Peyer's patch (tissue), 4 donors: Measurements from ENCODE around the gene HPX. TPM values are rescaled to one million over a fixed set of nuclear protein-coding genes. Genes with fewer than 3 reads are reported as not detected.
A peak's percentile ranks its signal among the peaks of the same experiment; 100 is the strongest.

Experiments
- DNase-seq, 3 donors: peaks; one replicate each; pipeline ENCODE4 v3.0.0-alpha.2; 2017 to 2019
- H3K27ac ChIP-seq, 4 donors: fragments of 200-600 bp; sonication (generic); one replicate each; pipeline ENCODE4 v1.5.1; 2016 to 2019
- H3K27me3 ChIP-seq, 2 donors: fragments of 200-600 bp; sonication (generic); one replicate each; pipeline ENCODE4 v1.5.1; 2019
- H3K36me3 ChIP-seq, 3 donors: fragments of 200-600 bp; sonication (generic); one replicate each; pipeline ENCODE4 v1.5.1; 2016 to 2019
- H3K4me1 ChIP-seq, 4 donors: fragments of 200-600 bp; sonication (generic); one replicate each; pipeline ENCODE4 v1.5.1; 2016 to 2019
- H3K4me3 ChIP-seq, 4 donors: fragments of 200-600 bp; sonication (generic); 1 replicate in 3 of 4; 2 replicates in 1 of 4; pipeline ENCODE4 v1.5.1; 2016 to 2019; ENCODE audit warnings: mild to moderate bottlenecking in 1 of 4
- H3K9me3 ChIP-seq, 4 donors: fragments of 200-600 bp; sonication (generic); one replicate each; pipeline ENCODE4 v1.5.1; 2016 to 2019; ENCODE audit warnings: mild to moderate bottlenecking in 1 of 4
- POLR2A ChIP-seq, 2 donors: fragments of 450-650 bp; IDR thresholded peaks; one replicate each; pipeline ENCODE4 v1.5.1; 2017; ENCODE audit warnings: antibody characterized with exemption in 2 of 2, mild to moderate bottlenecking in 2 of 2, moderate library complexity in 2 of 2
- total RNA-seq, 4 donors: library from RNA; depleted of rRNA; stranded (reverse); fragments of >200 nt; gene quantifications; one replicate each; pipeline ENCODE4 v1.1.0, GENCODE V29; 2016
- TF ChIP-seq, protein P1 (sequence below), 6 experiments: fragments of 450-650 bp in 4 of 6; fragments of 200-600 bp in 2 of 6; sonication (generic) in 1 of 6; IDR thresholded peaks; one replicate each; pipeline ENCODE4 v1.5.1; 2017 to 2019; ENCODE audit warnings: antibody characterized with exemption in 6 of 6, mild to moderate bottlenecking in 3 of 6, moderate library complexity in 1 of 6

The HPX gene
- total RNA-seq, 4 donors from 2014 or later: 2.2 to 10.1 (median 5.3) TPM; not detected in 1

- Histone ChIP-seq H3K36me3 (peaks cover 0 to 8% (median 0%) of the 10 kb centered on the region in 3 donors), H3K4me1 (peaks cover 0 to 15% (median 5%) of the 10 kb centered on the region in 4 donors), H3K27ac (peak overlapping the region; percentile 87 to 92 (median 90)), H3K9me3 (no peaks in the 10 kb centered on the region), H3K27me3 (no peaks in the 10 kb centered on the region), H3K4me3 (peak overlapping the region; percentile 71 to 88 (median 77))
- TF ChIP-seq, protein P1, sequence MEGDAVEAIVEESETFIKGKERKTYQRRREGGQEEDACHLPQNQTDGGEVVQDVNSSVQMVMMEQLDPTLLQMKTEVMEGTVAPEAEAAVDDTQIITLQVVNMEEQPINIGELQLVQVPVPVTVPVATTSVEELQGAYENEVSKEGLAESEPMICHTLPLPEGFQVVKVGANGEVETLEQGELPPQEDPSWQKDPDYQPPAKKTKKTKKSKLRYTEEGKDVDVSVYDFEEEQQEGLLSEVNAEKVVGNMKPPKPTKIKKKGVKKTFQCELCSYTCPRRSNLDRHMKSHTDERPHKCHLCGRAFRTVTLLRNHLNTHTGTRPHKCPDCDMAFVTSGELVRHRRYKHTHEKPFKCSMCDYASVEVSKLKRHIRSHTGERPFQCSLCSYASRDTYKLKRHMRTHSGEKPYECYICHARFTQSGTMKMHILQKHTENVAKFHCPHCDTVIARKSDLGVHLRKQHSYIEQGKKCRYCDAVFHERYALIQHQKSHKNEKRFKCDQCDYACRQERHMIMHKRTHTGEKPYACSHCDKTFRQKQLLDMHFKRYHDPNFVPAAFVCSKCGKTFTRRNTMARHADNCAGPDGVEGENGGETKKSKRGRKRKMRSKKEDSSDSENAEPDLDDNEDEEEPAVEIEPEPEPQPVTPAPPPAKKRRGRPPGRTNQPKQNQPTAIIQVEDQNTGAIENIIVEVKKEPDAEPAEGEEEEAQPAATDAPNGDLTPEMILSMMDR (IDR thresholded peaks at IDR 0.05): no peak
- no peak for TF ChIP-seq POLR2A (IDR thresholded peaks at IDR 0.05)
- no peak for DNase-seq
These were observed 49.9 kb downstream of the HPX start for GRCh38 chr11:6390718-6391469.

DNA sequence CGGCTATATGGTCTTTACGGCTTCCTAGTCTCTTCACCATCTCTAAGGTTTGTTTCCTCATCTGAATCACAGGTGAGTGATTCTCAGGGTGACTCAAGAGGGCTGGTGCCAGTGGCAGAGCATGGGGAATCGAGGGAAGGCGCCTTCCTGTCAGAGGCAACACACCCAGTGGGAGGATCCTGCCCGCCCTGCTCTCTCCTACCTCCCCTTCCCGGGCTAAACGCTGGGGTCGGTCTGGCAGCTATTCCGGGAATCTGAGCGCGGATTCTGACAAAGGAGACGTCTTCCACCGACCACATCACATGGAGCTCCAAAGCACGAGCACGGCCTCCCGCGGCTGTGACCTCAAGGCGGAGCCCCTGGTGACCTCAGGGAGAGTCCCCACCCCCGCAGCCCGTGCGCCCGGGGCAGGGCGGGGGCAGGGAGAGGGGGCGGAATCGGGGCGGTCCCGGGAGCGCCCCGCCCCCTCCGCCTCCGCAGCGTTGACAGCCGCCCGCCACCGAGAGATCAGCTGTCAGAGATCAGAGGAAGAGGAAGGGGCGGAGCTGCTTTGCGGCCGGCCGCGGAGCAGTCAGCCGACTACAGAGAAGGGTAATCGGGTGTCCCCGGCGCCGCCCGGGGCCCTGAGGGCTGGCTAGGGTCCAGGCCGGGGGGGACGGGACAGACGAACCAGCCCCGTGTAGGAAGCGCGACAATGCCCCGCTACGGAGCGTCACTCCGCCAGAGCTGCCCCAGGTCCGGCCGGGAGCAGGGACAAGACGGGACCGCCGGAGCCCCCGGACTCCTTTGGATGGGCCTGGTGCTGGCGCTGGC lies 50.7 kb downstream of the HPX start, which contains the start of gene SMPD1:
TSS of gene SMPD1 (plus strand) at position 570 of the 813 bp plus-strand sequence. CDS start at position 695, 125 bp downstream.
- no peaks in the 10 kb centered on the region for H3K27me3 ChIP-seq
- peak; percentile 96 to 98 (median 96) for DNase-seq
- TF ChIP-seq, protein P1 (IDR thresholded peaks at IDR 0.05): no peak
- peak; percentile 72 to 88 for TF ChIP-seq POLR2A (IDR thresholded peaks at IDR 0.05)
- peaks cover 0 to 15% (median 5%) of the 10 kb centered on the region in 4 donors for H3K4me1 ChIP-seq
- no peaks in the 10 kb centered on the region for H3K9me3 ChIP-seq
- peaks cover 0 to 8% (median 0%) of the 10 kb centered on the region in 3 donors for H3K36me3 ChIP-seq
- H3K27ac ChIP-seq: peak within 1 kb of the TSS; percentile 87 to 92 (median 90)
- H3K4me3 ChIP-seq: peak within 1 kb of the TSS; percentile 71 to 88 (median 77)

DNA sequence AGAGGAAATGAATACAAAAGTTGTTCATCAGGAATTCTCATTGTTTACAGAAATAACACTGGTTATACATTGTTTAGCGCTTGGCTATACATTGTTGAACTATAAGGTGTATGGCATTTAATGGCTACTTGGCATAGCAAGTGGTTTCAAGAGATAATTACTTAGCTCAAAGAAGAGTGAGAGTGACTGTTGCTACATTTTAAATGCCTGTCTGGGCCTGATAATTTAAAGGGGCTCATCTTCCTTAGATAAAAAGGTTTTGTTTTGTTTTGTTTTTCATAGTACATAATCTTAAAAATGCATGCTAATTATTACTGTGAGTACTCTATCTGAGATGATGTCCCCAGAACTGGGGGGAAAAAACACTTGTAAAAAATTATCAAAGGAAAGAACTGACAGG lies 52.0 kb downstream of the HPX start:
- TF ChIP-seq, protein P1 (IDR thresholded peaks at IDR 0.05): no peak
- no peak for TF ChIP-seq POLR2A (IDR thresholded peaks at IDR 0.05)
- H3K9me3 ChIP-seq: no peaks in the 10 kb centered on the region
- peaks cover 0 to 8% (median 0%) of the 10 kb centered on the region in 3 donors for H3K36me3 ChIP-seq
- peak overlapping the region in 2 of 4 donors; percentile 91 to 92 for H3K27ac ChIP-seq
- no peak overlapping the region for H3K4me3 ChIP-seq
- no peak for DNase-seq
- no peaks in the 10 kb centered on the region for H3K27me3 ChIP-seq
- peaks cover 0 to 15% (median 5%) of the 10 kb centered on the region in 4 donors for H3K4me1 ChIP-seq

- TF ChIP-seq POLR2A (IDR thresholded peaks at IDR 0.05): no peak
- TF ChIP-seq, protein P1 (IDR thresholded peaks at IDR 0.05): no peak
- Histone ChIP-seq H3K4me3 (no peak overlapping the region), H3K4me1 (peaks cover 0 to 15% (median 5%) of the 10 kb centered on the region in 4 donors), H3K27me3 (no peaks in the 10 kb centered on the region), H3K36me3 (peaks cover 0 to 2% (median 0%) of the 10 kb centered on the region in 3 donors), H3K27ac (peak overlapping the region in 3 of 4 donors; percentile 34 to 92 (median 91)), H3K9me3 (no peaks in the 10 kb centered on the region)
- DNase-seq: no peak
These were observed 52.8 kb downstream of the HPX start for GRCh38 chr11:6387811-6388599.
